Mesenchymal stem cell (in vitro differentiated cells and primary cell): ENCODE measurements around the gene EEA1. TPM values are rescaled to one million over a fixed set of nuclear protein-coding genes. Genes with fewer than 3 reads are reported as not detected.

Experiments used
- DNase-seq: peaks from one replicate; pipeline ENCODE4 v3.0.0-alpha.2; 2013
- H2AFZ ChIP-seq: one replicate; pipeline ENCODE4 v1.6.1; 2013; ENCODE audit warnings: low read depth, mild to moderate bottlenecking, control low read depth, inconsistent platforms, low read length, moderate library complexity
- H2AK5ac ChIP-seq: 2 replicates; pipeline ENCODE4 v1.6.1; 2013; ENCODE audit warnings: low read length, moderate library complexity, mild to moderate bottlenecking, inconsistent platforms; ENCODE audit not compliant: severe bottlenecking
- H2BK120ac ChIP-seq: one replicate; pipeline ENCODE4 v1.6.1; 2013; ENCODE audit warnings: low read depth, mild to moderate bottlenecking, inconsistent platforms, low read length, moderate library complexity
- H2BK12ac ChIP-seq, 2 experiments: one replicate each; pipeline ENCODE4 v1.6.1; 2013; ENCODE audit warnings: inconsistent platforms in 2 of 2, low read length in 2 of 2, mild to moderate bottlenecking in 2 of 2, moderate library complexity in 2 of 2, control low read depth in 1 of 2
- H2BK15ac ChIP-seq: one replicate; pipeline ENCODE4 v1.6.1; 2013; ENCODE audit warnings: mild to moderate bottlenecking, low read depth, inconsistent platforms; ENCODE audit not compliant: poor library complexity, severe bottlenecking
- H2BK5ac ChIP-seq: 2 replicates; pipeline ENCODE4 v1.6.1; 2013; ENCODE audit warnings: low read depth, mild to moderate bottlenecking, low read length, control low read depth, inconsistent platforms; ENCODE audit not compliant: poor library complexity, severe bottlenecking
- H3K14ac ChIP-seq, 2 experiments: one replicate each; pipeline ENCODE4 v1.6.1; 2013; ENCODE audit warnings: inconsistent platforms in 2 of 2, low read length in 2 of 2, control low read depth in 1 of 2, mild to moderate bottlenecking in 1 of 2, moderate library complexity in 1 of 2
- H3K18ac ChIP-seq, 2 experiments: one replicate each; pipeline ENCODE4 v1.6.1; 2013; ENCODE audit warnings: inconsistent platforms in 2 of 2, low read length in 2 of 2, control low read depth in 1 of 2, low read depth in 1 of 2, mild to moderate bottlenecking in 1 of 2
- H3K23ac ChIP-seq, 2 experiments: one replicate each; pipeline ENCODE4 v1.6.1; 2013; ENCODE audit warnings: inconsistent platforms in 2 of 2, low read length in 2 of 2, mild to moderate bottlenecking in 2 of 2, moderate library complexity in 2 of 2, control low read depth in 1 of 2
- H3K27ac ChIP-seq: 2 replicates; pipeline ENCODE4 v1.5.1; 2013; ENCODE audit warnings: mild to moderate bottlenecking, moderate library complexity, low read length, control low read depth, inconsistent platforms; ENCODE audit not compliant: poor library complexity, severe bottlenecking
- H3K27me3 ChIP-seq, 2 experiments: 2 replicates each; pipeline versions ENCODE4 v1.6.1 to v1.7.0; 2013; ENCODE audit warnings: low read length in 2 of 2, mild to moderate bottlenecking in 2 of 2, moderate library complexity in 2 of 2, control low read depth in 1 of 2, inconsistent platforms in 1 of 2; ENCODE audit not compliant: control insufficient read depth in 1 of 2, insufficient read depth in 1 of 2
- H3K36me3 ChIP-seq, 2 experiments: 2 replicates each; pipeline versions ENCODE4 v1.6.1 to v1.7.0; 2013; ENCODE audit warnings: low read length in 2 of 2, control low read depth in 1 of 2, inconsistent platforms in 1 of 2, low read depth in 1 of 2, mild to moderate bottlenecking in 1 of 2; ENCODE audit not compliant: insufficient read depth in 2 of 2, control insufficient read depth in 1 of 2
- H3K4ac ChIP-seq, 2 experiments: one replicate each; pipeline ENCODE4 v1.6.1; 2013; ENCODE audit warnings: inconsistent platforms in 2 of 2, low read length in 2 of 2, mild to moderate bottlenecking in 2 of 2, moderate library complexity in 2 of 2, control low read depth in 1 of 2, low read depth in 1 of 2
- H3K4me1 ChIP-seq: 2 replicates; pipeline ENCODE4 v1.6.1; 2013; ENCODE audit warnings: low read depth, low read length, control low read depth; ENCODE audit not compliant: control insufficient read depth, insufficient read depth
- H3K4me2 ChIP-seq: 2 replicates; pipeline ENCODE4 v1.6.1; 2013; ENCODE audit warnings: low read length, mild to moderate bottlenecking, inconsistent platforms; ENCODE audit not compliant: poor library complexity, severe bottlenecking
- H3K4me3 ChIP-seq, 2 experiments: 2 replicates each; pipeline versions ENCODE4 v1.5.1 to v1.7.0; 2013; ENCODE audit warnings: low read length in 2 of 2, mild to moderate bottlenecking in 2 of 2, control low read depth in 1 of 2, low read depth in 1 of 2; ENCODE audit not compliant: insufficient read depth in 1 of 2
- H3K79me1 ChIP-seq: replicated peaks from 2 replicates; pipeline ENCODE4 v1.6.1; 2013; ENCODE audit warnings: mild to moderate bottlenecking, control low read depth, low read length, inconsistent platforms; ENCODE audit not compliant: poor library complexity, severe bottlenecking
- H3K9ac ChIP-seq: 2 replicates; pipeline ENCODE4 v1.7.0; 2013; ENCODE audit warnings: mild to moderate bottlenecking, low read length, moderate library complexity
- H3K9me3 ChIP-seq: 2 replicates; pipeline ENCODE4 v1.7.0; 2013; ENCODE audit warnings: mild to moderate bottlenecking, low read length; ENCODE audit not compliant: control insufficient read depth
- H4K8ac ChIP-seq: one replicate; pipeline ENCODE4 v1.6.1; 2013; ENCODE audit warnings: inconsistent platforms, mild to moderate bottlenecking, low read length, moderate library complexity
- H4K91ac ChIP-seq: one replicate; pipeline ENCODE4 v1.6.1; 2013; ENCODE audit warnings: mild to moderate bottlenecking, low read length, inconsistent platforms
- WGBS: methylation state at CpG from one replicate; pipeline ENCODE4 v1.1.7; 2013; ENCODE audit warnings: mixed read lengths; 5-methylcytosine and 5-hydroxymethylcytosine counted together
- polyA plus RNA-seq, 2 experiments: library from polyadenylated mRNA; stranded (reverse); fragments of 200-250 nt; gene quantifications; one replicate each; pipeline ENCODE4 v1.2.3, GENCODE V29; 2013

Gene EEA1
- 35.6 TPM for polyA plus RNA-seq (2013, experiment 1 of 2)
- 38.7 TPM for polyA plus RNA-seq (2013, experiment 2 of 2)

DNA sequence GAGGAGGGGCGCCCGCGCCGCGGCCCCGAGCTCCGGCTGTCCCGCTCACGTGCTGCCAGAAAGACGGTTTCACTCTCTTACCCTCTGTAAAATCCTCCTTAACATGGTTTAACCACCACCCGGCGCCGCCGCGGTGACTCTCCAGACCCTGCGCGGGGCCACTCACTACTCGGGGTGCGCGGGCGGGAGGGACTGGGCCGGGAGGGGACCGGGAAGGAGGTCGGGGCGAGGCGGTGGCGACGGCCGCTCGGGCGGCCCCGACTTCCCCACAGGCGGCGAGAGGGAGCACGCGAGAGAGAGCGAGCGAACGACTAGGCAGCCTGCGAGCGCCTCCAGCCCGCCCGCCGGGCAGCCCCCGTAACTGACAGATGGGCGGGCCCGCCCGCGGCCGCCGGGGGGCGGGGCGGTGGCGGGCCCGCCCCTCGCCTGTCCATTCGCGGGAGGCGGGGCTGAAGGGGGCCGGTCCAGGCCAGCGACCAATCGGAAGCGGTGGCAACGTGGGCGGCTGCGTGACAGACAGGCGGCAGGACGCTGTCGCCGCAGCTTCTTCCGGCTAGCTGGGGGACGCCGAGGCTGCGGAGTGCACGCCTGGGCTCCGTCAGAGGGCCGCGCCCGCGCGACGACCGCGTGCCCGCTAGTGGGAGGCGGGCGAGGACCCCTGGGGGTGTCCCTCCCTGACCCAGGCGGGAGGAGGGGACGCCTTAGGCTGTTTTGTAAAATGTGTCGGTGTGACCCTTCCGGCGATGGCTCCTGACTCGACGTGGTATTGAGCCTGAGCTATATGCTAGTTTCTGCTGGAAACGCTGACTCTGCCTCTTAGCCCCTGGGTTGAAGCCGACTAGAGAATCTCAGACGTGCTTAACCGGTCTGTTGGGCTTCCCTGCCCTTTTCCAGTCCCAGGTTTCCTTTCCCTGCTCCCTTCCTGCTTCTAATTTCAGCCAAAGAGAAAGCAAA, at the start of gene EEA1:
EEA1 (minus strand) TSS at position 334 of the 954 bp plus-strand sequence; CDS start at position 105, 229 bp downstream.
- Histone ChIP-seq H3K4ac (peak within 1 kb of the TSS; percentile 97 to 98), H3K4me1 (peaks cover 5% of the 10 kb centered on the region), H2BK120ac (peak within 1 kb of the TSS; percentile 95), H2BK12ac (peak within 1 kb of the TSS in 1 of 2 experiments; percentile 99), H3K4me2 (peak within 1 kb of the TSS; percentile 90), H3K27ac (peak within 1 kb of the TSS; percentile 90), H3K23ac (peak within 1 kb of the TSS; percentile 79 to 94), H3K27me3 (no peaks in the 10 kb centered on the region), H3K9me3 (no peaks in the 10 kb centered on the region), H2BK15ac (peak within 1 kb of the TSS; percentile 95), H2BK5ac (peak within 1 kb of the TSS; percentile 81), H2AFZ (peak within 1 kb of the TSS; percentile 96), H3K18ac (peak within 1 kb of the TSS; percentile 97 to 99), H3K79me1 (peaks cover 2% of the 10 kb centered on the region), H3K36me3 (no peaks in the 10 kb centered on the region), H3K9ac (peak within 1 kb of the TSS; percentile 99), H2AK5ac (no peak within 1 kb of the TSS), H4K8ac (peak within 1 kb of the TSS; percentile 87), H3K4me3 (peak within 1 kb of the TSS; percentile 91 to 93), H4K91ac (peak within 1 kb of the TSS; percentile 96), H3K14ac (peak within 1 kb of the TSS; percentile 96 to 100)
- WGBS = under 1% methylated on average over 79 of the region's 98 CpGs
- peak; percentile 96 for DNase-seq

DNA sequence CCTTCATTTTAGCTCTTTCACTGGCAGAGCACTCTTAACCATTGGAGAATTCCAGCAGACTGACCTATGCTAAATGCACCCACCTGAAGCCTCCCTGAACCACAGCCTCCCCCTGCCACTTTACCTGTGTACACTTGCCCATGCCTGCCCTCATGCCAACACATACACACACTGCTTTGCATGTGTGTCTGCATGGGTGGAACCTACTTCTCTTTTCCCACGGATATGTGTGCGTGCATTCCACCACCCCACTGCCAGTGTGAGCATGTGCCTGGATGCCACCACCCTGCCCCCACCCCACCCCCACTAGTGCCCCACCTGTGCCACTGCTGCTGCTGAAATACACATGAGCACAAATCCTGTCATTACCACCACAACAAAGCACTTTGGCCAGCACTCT, 49.5 kb upstream of the EEA1 start:
- H2AK5ac ChIP-seq = no peak overlapping the region
- no peak overlapping the region for H4K8ac ChIP-seq
- no peak overlapping the region for H3K27ac ChIP-seq
- no peak overlapping the region for H3K23ac ChIP-seq
- no peak overlapping the region for H2BK12ac ChIP-seq
- H3K27me3 ChIP-seq = no peaks in the 10 kb centered on the region
- no peak overlapping the region for H2BK15ac ChIP-seq
- H3K4me3 ChIP-seq = no peak overlapping the region
- no peak overlapping the region for H3K9ac ChIP-seq
- 89% methylated on average over 2 of the region's 2 CpGs for WGBS
- no peaks in the 10 kb centered on the region for H3K4me1 ChIP-seq
- no peak for DNase-seq
- no peak overlapping the region for H3K18ac ChIP-seq
- H3K4ac ChIP-seq = no peak overlapping the region
- H3K9me3 ChIP-seq = peaks cover 24% of the 10 kb centered on the region
- no peak overlapping the region for H4K91ac ChIP-seq
- no peak overlapping the region for H2AFZ ChIP-seq
- H2BK120ac ChIP-seq = no peak overlapping the region
- H3K36me3 ChIP-seq = no peaks in the 10 kb centered on the region
- H3K79me1 ChIP-seq = no peaks in the 10 kb centered on the region
- no peak overlapping the region for H2BK5ac ChIP-seq
- no peak overlapping the region for H3K4me2 ChIP-seq
- H3K14ac ChIP-seq = no peak overlapping the region

GRCh38 chr12:92977326-92977725, 48.2 kb upstream of the EEA1 start:
- Histone ChIP-seq H3K27me3 (no peaks in the 10 kb centered on the region), H2BK12ac (no peak overlapping the region), H3K14ac (no peak overlapping the region), H3K4me3 (no peak overlapping the region), H3K18ac (no peak overlapping the region), H3K27ac (no peak overlapping the region), H3K4ac (no peak overlapping the region), H3K79me1 (no peaks in the 10 kb centered on the region), H4K91ac (no peak overlapping the region), H2AK5ac (no peak overlapping the region), H3K4me2 (no peak overlapping the region), H3K9ac (no peak overlapping the region), H3K23ac (no peak overlapping the region), H2BK5ac (no peak overlapping the region), H2BK15ac (no peak overlapping the region), H2BK120ac (no peak overlapping the region), H2AFZ (no peak overlapping the region), H3K36me3 (no peaks in the 10 kb centered on the region), H3K9me3 (peaks cover 16% of the 10 kb centered on the region), H3K4me1 (no peaks in the 10 kb centered on the region), H4K8ac (no peak overlapping the region)
- 86% methylated on average over 5 of the region's 5 CpGs for WGBS
- DNase-seq = no peak

GRCh38 chr12:92974759-92975158, 45.7 kb upstream of the EEA1 start:
- Histone ChIP-seq H4K8ac (no peak overlapping the region), H3K18ac (no peak overlapping the region), H2BK15ac (no peak overlapping the region), H3K14ac (no peak overlapping the region), H3K4ac (no peak overlapping the region), H4K91ac (no peak overlapping the region), H3K4me1 (no peaks in the 10 kb centered on the region), H2BK5ac (no peak overlapping the region), H3K23ac (no peak overlapping the region), H3K9ac (no peak overlapping the region), H3K27ac (no peak overlapping the region), H2AFZ (no peak overlapping the region), H3K27me3 (no peaks in the 10 kb centered on the region), H3K79me1 (no peaks in the 10 kb centered on the region), H3K9me3 (peaks cover 8% of the 10 kb centered on the region), H3K4me3 (no peak overlapping the region), H2BK12ac (no peak overlapping the region), H3K36me3 (no peaks in the 10 kb centered on the region), H2AK5ac (no peak overlapping the region), H2BK120ac (no peak overlapping the region), H3K4me2 (no peak overlapping the region)
- 100% methylated on average over 1 of the region's 1 CpG for WGBS
- no peak for DNase-seq
